Stomach smooth muscle (tissue), 2 donors: ENCODE results near the gene CSAG1.
"Not testable (repeated sequence)": the region's sequence is repeated elsewhere in the genome, so short reads cannot be mapped to it uniquely, and the experiment has no call there.

Experiments
- H3K27ac ChIP-seq: one replicate; pipeline ENCODE4 v1.7.0; 2013; ENCODE audit warnings: mild to moderate bottlenecking, low read length, inconsistent platforms
- H3K27me3 ChIP-seq, 2 donors: one replicate each; pipeline ENCODE4 v1.7.0; 2013; ENCODE audit warnings: low read length in 2 of 2; ENCODE audit not compliant: insufficient read depth in 2 of 2, control insufficient read depth in 1 of 2
- H3K36me3 ChIP-seq, 2 donors: one replicate each; pipeline ENCODE4 v1.7.0; 2013; ENCODE audit warnings: low read length in 2 of 2; ENCODE audit not compliant: control insufficient read depth in 2 of 2, insufficient read depth in 2 of 2
- H3K4me1 ChIP-seq: one replicate; pipeline ENCODE4 v1.7.0; 2013; ENCODE audit warnings: low read length; ENCODE audit not compliant: control insufficient read depth, insufficient read depth
- H3K4me3 ChIP-seq, 2 donors: one replicate each; pipeline ENCODE4 v1.7.0; 2013; ENCODE audit warnings: low read length in 2 of 2
- H3K9ac ChIP-seq, 2 donors: one replicate each; pipeline ENCODE4 v1.7.0; 2013; ENCODE audit warnings: low read length in 2 of 2, mild to moderate bottlenecking in 1 of 2
- H3K9me3 ChIP-seq, 2 donors: one replicate each; pipeline ENCODE4 v1.7.0; 2013; ENCODE audit warnings: low read length in 2 of 2; ENCODE audit not compliant: control insufficient read depth in 2 of 2
- donor health status: healthy.
- donor health status: Pancreatic carcinoma.

The CSAG1 gene

GRCh38 chrX:152681012-152681411 lies 52.5 kb downstream of the CSAG1 start:
- not testable (repeated sequence) for H3K27me3 ChIP-seq, H3K9ac ChIP-seq, H3K4me3 ChIP-seq, H3K9me3 ChIP-seq, H3K27ac ChIP-seq, H3K4me1 ChIP-seq, H3K36me3 ChIP-seq
